Heart left ventricle (tissue), 13 donors: ENCODE data around the gene ARHGDIB.

Source experiments
- POLR2A ChIP-seq, 2 donors: fragments of 450-650 bp; IDR thresholded peaks; one replicate each; pipeline ENCODE4 v1.6.1; 2017; ENCODE audit warnings: antibody characterized with exemption in 2 of 2, mild to moderate bottlenecking in 2 of 2, moderate library complexity in 2 of 2
- TF ChIP-seq, protein P1 (sequence below), 12 donors: fragments of 200-600 bp; sonication (generic) in 4 of 12; IDR thresholded peaks; one replicate each; pipeline versions ENCODE4 v1.5.0 to v1.8.0; 2018 to 2022; ENCODE audit warnings: antibody characterized with exemption in 12 of 12, mild to moderate bottlenecking in 5 of 12
- donor health status: ischemic (EF 13 %, LVEDD 7.1; RV severe dilation, severe dysfunction).
- donor health status: DM: no; HTN: yes; CAD: no.
- donor health status: DM: no; HTN: no; CAD: no.
- donor health status: ischemic (EF 25% LVEDD 6.9; RV normal size, moderate dysfunction).
- donor health status: ischemic (EF 25% LVEDD 5.7; RV mildly dilated, moderate dysfunction).
- donor health status: ischemic (EF 35%, LVEDD 5.7; RV mildly dilated, moderate dysfunction).
- donor health status: nonischemic (EF 11% LVEDD 7.7; RV severe dilation, severe dysfunction).
- donor health status: DM: yes; HTN: yes; CAD: no.
- donor health status: PGD.
- donor health status: ischemic (EF 29% LVEDD 5.4; RV normal size, mild dysfunction).
- donor health status: nonischemic (EF 23%, LVEDD 6.1; RV moderate dilation, normal function).

DNA sequence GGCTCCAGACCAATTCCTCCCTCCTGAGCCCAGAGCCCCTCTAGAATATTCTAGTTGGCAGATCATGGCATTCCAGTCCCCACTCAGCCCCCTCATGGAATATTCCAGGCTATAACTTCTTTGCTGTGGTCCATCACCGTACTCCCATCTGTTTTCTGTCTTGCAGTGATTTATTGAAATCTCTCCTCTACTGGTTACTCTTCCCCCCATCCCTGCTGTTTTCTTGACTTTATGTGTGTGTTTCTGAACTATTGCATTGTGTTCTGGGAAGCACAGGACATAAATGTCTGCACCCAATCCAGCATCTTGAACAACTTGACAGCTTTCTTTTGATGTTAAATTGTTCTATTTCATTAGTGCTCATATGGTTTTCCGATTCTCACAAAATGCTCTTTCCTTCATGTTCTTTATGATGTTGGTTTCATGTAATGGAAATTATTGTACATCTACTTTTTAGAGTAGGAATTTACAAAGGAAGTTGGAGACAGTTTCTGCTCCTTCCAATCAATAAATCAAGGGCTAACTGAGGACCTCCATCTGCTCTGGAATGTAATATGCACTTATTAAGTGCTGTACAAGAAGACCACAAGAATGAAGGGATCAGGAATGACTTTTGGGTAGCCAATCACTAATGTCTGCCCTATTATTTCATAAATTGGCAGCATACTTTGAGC, 37.8 kb upstream of the ARHGDIB start:
- TF ChIP-seq, protein P1, sequence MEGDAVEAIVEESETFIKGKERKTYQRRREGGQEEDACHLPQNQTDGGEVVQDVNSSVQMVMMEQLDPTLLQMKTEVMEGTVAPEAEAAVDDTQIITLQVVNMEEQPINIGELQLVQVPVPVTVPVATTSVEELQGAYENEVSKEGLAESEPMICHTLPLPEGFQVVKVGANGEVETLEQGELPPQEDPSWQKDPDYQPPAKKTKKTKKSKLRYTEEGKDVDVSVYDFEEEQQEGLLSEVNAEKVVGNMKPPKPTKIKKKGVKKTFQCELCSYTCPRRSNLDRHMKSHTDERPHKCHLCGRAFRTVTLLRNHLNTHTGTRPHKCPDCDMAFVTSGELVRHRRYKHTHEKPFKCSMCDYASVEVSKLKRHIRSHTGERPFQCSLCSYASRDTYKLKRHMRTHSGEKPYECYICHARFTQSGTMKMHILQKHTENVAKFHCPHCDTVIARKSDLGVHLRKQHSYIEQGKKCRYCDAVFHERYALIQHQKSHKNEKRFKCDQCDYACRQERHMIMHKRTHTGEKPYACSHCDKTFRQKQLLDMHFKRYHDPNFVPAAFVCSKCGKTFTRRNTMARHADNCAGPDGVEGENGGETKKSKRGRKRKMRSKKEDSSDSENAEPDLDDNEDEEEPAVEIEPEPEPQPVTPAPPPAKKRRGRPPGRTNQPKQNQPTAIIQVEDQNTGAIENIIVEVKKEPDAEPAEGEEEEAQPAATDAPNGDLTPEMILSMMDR (IDR thresholded peaks at IDR 0.05), result no peak
- no peak for TF ChIP-seq POLR2A (IDR thresholded peaks at IDR 0.05)
